Right lobe of liver (tissue), 6 donors: ENCODE data around the gene ESRRB. TPM values are rescaled to one million over a fixed set of nuclear protein-coding genes. Genes with fewer than 3 reads are reported as not detected.

Experiments used
- ATAC-seq, 4 donors: fragments of 200-7000 bp; cut with Tn5 transposase; one replicate each; pipeline ENCODE4 v1.9.1; 2020; ENCODE audit warnings: mild to moderate bottlenecking in 4 of 4, moderate library complexity in 4 of 4
- DNase-seq, 3 donors: peaks; one replicate each; pipeline ENCODE4 v3.0.0-alpha.2; 2020
- H3K27ac ChIP-seq, 3 donors: fragments of 200-600 bp; one replicate each; pipeline ENCODE4 v1.8.0; 2022
- H3K27me3 ChIP-seq, 2 donors: fragments of 200-600 bp; one replicate each; pipeline ENCODE4 v1.8.0; 2022
- H3K36me3 ChIP-seq, 4 donors: fragments of 200-600 bp; sonication (generic) in 1 of 4; one replicate each; pipeline versions ENCODE4 v1.5.1 to v1.8.0; 2017 to 2022; ENCODE audit warnings: control low read depth in 1 of 4
- H3K4me1 ChIP-seq, 4 donors: fragments of 200-600 bp; sonication (generic) in 1 of 4; one replicate each; pipeline versions ENCODE4 v1.5.1 to v1.8.0; 2017 to 2022; ENCODE audit warnings: control low read depth in 1 of 4
- H3K4me3 ChIP-seq, 3 donors: fragments of 200-600 bp; one replicate each; pipeline ENCODE4 v1.8.0; 2022
- H3K9me3 ChIP-seq, 4 donors: fragments of 200-600 bp; sonication (generic) in 1 of 4; one replicate each; pipeline versions ENCODE4 v1.5.1 to v1.8.0; 2017 to 2022; ENCODE audit warnings: control low read depth in 1 of 4
- CTCF ChIP-seq, 4 donors: fragments of 200-600 bp in 3 of 4; fragments of 450-650 bp in 1 of 4; IDR thresholded peaks; one replicate each; pipeline versions ENCODE4 v1.5.1 to v1.8.0; 2016 to 2022; ENCODE audit warnings: antibody characterized with exemption in 4 of 4, mild to moderate bottlenecking in 2 of 4
- POLR2A ChIP-seq: fragments of 450-650 bp; IDR thresholded peaks from one replicate; pipeline ENCODE4 v1.6.1; 2017; ENCODE audit warnings: antibody characterized with exemption, mild to moderate bottlenecking
- WGBS: methylation state at CpG from one replicate; pipeline ENCODE4 v1.1.6; 2018; ENCODE audit warnings: low coverage, low lambda C conversion rate; ENCODE audit not compliant: insufficient coverage; ENCODE audit errors: missing lambda C conversion rate; 5-methylcytosine and 5-hydroxymethylcytosine counted together
- intact Hi-C, 2 donors: fragments of 100-400 bp; cut with DNase I; formaldehyde crosslinking; loops; one replicate each; pipeline versions ENCODE4 v1.11.2 to v1.14.1; 2022
- total RNA-seq, 6 experiments: library from RNA; depleted of rRNA in 2 of 6; stranded (reverse); fragments of >200 nt in 2 of 6; fragmentation: NEBNext Ultra II Directional in 3 of 6; extraction: Animal tissue kit (Norgen Biotek cat#: 25700) in 3 of 6; gene quantifications; one replicate each; pipeline versions ENCODE4 v1.1.0 to v1.2.4, GENCODE V29; 2016 to 2023
- donor health status: DM: no; HTN: yes; CAD: no.
- donor health status: DM: no; HTN: no; CAD: no.
- donor health status: DM: no; HTN: no; CAD: no.
- donor health status: DM: no; HTN: yes; CAD: no.
- donor health status: DM: no; HTN: yes; CAD: no.

Gene ESRRB
- total RNA-seq, 6 experiments from 2014 or later, result 0.16 to 0.26 (median 0.17) TPM; not detected in 3

GRCh38 chr14:76430475-76430980 is 54.6 kb downstream of the ESRRB start:
- Histone ChIP-seq H3K27ac (no peak overlapping the region), H3K27me3 (no peaks in the 10 kb centered on the region), H3K4me3 (no peak overlapping the region), H3K9me3 (no peaks in the 10 kb centered on the region), H3K36me3 (no peaks in the 10 kb centered on the region), H3K4me1 (no peaks in the 10 kb centered on the region)
- TF ChIP-seq CTCF (IDR thresholded peaks at IDR 0.05), result no peak
- TF ChIP-seq POLR2A, result no peak
- intact Hi-C loops, result no loop called here
- no peak for ATAC-seq
- 76% methylated on average over 3 of the region's 4 CpGs for WGBS
- no peak for DNase-seq

- Histone ChIP-seq H3K27me3 (no peaks in the 10 kb centered on the region), H3K36me3 (no peaks in the 10 kb centered on the region), H3K9me3 (no peaks in the 10 kb centered on the region), H3K27ac (no peak overlapping the region), H3K4me3 (no peak overlapping the region), H3K4me1 (no peaks in the 10 kb centered on the region)
- ATAC-seq (no peak), DNase-seq (no peak)
- WGBS, result 83% methylated on average over 1 of the region's 9 CpGs
- intact Hi-C loops, result no loop called here
- TF ChIP-seq POLR2A (no peak), CTCF (IDR thresholded peaks at IDR 0.05) (no peak)
These were observed 55.6 kb downstream of the ESRRB start for GRCh38 chr14:76431538-76431937.

- H3K27ac ChIP-seq, result no peak overlapping the region
- H3K4me3 ChIP-seq, result no peak overlapping the region
- no peaks in the 10 kb centered on the region for H3K36me3 ChIP-seq
- no peak for DNase-seq
- WGBS, result 72% methylated on average over 12 of the region's 13 CpGs
- H3K9me3 ChIP-seq, result no peaks in the 10 kb centered on the region
- intact Hi-C loops, result no loop called here
- no peaks in the 10 kb centered on the region for H3K4me1 ChIP-seq
- H3K27me3 ChIP-seq, result no peaks in the 10 kb centered on the region
- no peak for ATAC-seq
- no peak for TF ChIP-seq CTCF (IDR thresholded peaks at IDR 0.05)
- no peak for TF ChIP-seq POLR2A
These were observed 57.2 kb downstream of the ESRRB start for GRCh38 chr14:76432827-76433752.

GRCh38 chr14:76434220-76434619 is 58.3 kb downstream of the ESRRB start:
- no peak for DNase-seq
- H3K27ac ChIP-seq, result no peak overlapping the region
- H3K4me1 ChIP-seq, result no peaks in the 10 kb centered on the region
- no peaks in the 10 kb centered on the region for H3K27me3 ChIP-seq
- H3K9me3 ChIP-seq, result no peaks in the 10 kb centered on the region
- H3K36me3 ChIP-seq, result no peaks in the 10 kb centered on the region
- no peak overlapping the region for H3K4me3 ChIP-seq
- TF ChIP-seq POLR2A, result no peak
- no peak for TF ChIP-seq CTCF (IDR thresholded peaks at IDR 0.05)
- 71% methylated on average over 7 of the region's 9 CpGs for WGBS
- no peak for ATAC-seq
- intact Hi-C loops, result no loop called here
